Activated T-cell treated with anti-CD3 and anti-CD28 coated beads, Interleukin-2, amount 50 U/mL, for 1 hour (primary cell): ENCODE results near the gene STX7.

Source experiments
- DNase-seq: peaks from one replicate; pipeline ENCODE4 v3.0.0-alpha.2; 2020

The STX7 gene

DNA sequence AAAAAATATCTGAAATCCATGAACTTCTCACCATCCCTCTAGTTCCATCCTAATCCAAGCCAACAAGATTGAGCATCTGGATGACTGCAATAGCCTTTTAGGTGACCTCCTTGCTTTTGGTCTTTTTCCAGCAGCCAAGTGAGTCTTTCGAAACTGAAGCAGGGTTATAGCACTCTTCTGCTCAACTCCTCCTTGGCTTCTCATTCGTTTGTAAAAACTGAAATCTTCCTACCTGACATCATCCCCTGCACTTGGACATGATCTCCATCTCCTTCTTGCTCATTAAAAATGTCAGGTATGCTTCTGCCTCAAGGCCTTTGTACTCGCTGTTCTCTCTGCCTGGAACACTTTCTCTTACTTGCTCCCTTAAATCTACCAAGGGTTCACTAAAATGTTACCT lies 46.0 kb downstream of the STX7 start:
- DNase-seq, result no peak

DNA sequence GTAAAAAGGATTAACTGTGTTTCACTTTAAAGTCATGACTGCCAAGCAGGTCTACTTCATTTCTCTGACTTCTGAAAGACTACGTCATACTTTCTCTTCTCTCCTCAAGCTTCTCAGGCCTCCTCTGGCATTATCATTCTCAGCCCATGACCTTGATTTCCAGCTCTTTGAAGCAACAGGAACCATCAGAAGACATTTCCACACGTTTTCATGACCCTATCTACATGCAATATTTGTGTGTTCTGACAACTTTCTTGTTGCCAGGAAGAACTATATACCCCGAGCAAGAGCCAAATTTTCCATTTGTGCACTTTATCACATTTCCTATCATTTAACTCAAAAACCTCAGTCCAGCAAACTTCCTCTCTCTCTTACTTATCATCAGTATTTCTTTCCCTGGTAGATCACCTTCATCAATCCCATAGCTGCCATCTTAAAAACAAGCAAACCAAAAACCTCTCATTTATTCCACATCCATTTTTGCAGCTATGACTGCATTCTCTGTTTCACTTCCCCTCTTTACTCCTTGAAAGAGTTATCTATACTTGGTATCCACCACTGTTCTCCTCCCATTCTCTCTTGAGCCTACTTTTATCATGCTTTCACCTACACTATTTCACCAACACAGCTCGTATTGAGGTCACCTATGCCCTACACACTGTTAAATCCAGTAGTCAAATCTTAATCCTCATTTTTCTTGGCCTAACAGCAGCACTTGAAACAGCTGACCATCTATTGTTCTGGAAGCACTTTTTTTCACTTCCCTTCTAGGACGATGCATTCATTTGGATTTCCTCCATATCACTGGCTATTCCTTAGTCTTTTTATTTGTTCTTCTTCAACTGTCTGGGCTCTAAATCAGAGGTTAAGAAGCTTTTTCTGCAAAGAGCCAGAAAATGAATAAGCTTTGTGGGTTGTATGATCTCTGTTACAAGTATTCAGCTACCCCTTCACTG lies 47.1 kb downstream of the STX7 start:
- DNase-seq, result no peak

- no peak for DNase-seq
Observed at GRCh38 chr6:132464538-132465256, 48.2 kb downstream of the STX7 start.

DNA sequence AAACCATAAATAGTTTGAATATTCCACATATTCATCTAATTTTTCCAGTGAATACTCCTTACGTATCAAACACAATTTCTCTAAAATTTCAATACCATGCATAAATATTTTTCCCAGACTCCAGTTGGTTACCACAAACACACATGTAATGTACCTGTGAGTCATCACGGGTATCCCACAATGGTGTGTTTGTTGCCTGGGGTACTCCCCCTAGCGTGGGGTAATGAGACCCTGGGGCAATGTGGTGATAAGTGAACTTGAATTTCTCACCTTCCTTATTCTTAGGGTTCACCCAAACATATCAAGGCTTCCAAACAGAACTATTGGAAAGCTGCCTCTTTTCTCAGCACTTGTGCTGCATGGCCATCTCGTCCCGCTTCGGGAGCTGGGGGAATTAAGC lies 51.0 kb downstream of the STX7 start:
- no peak for DNase-seq

DNA sequence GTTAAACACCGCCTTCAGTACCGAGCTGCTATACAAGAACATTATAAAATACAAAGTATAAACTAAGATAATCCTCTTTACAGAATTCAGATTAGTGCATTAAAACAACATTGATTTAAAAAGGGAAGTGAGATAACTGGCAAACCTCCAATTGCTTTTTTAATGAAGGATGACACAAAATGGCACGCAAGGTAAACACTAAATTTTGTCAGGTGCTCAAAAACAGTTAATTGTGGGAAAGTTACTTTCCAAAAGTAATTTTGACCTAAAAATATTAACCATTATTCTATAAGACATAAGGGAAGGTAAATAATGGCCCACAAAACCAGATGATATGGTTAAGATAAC lies 53.3 kb downstream of the STX7 start:
- DNase-seq, result no peak

DNA sequence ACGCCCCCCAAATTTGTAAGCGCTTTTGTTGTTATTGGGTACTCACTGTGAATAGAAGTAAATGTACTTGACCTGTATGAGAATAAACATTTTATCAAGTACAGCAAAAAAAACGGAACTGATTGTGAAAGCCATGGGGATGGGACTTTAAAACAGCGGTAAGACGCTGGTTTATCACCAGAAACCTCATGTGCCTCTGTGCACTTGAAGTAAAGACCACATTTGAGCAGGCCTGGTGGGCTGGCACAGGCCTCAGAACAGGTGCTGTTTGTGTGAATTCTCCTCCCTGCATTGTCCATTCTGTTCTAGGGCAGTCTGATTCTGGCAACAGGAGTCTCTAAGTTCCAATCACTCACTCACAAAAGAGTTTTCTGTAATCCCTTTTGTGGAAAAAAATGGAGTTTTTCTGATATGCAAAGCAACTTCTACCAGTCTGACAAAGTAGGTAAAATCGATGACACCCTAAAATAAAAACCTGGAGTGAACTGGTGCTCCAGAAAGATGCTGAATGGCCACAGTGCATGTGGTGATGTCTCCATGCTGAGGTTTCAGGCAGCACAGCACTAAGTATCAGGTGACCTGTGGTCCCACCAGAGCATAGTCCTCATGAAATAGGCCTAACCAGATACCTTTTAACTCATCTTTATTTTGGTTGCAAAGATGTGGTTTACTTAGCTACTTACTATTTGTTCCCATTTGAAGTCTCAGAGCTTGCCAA lies 53.9 kb downstream of the STX7 start:
- no peak for DNase-seq

DNA sequence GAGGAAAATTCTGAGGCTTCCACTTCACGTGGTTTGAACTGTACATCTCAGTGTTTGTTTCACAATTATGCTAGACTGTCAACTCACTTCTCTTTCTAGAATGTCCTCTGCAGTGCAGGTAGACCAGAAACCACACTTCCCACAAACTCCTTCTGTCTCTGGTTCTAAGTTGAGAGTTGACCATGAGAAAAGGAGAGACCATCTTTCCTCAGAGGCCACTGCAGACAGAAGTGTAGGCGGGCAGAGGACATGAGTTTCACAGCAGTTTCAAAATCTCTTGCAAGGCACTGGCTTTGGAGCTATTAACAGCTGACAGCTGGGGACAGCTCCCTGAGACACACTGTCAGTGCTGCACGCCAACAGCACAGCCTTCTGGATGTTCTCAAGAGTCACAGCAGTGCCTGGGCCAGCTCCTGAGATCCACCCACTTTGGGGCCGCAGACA lies 56.2 kb downstream of the STX7 start:
- no peak for DNase-seq

GRCh38 chr6:132446855-132447241 lies 66.1 kb downstream of the STX7 start:
- no peak for DNase-seq

DNA sequence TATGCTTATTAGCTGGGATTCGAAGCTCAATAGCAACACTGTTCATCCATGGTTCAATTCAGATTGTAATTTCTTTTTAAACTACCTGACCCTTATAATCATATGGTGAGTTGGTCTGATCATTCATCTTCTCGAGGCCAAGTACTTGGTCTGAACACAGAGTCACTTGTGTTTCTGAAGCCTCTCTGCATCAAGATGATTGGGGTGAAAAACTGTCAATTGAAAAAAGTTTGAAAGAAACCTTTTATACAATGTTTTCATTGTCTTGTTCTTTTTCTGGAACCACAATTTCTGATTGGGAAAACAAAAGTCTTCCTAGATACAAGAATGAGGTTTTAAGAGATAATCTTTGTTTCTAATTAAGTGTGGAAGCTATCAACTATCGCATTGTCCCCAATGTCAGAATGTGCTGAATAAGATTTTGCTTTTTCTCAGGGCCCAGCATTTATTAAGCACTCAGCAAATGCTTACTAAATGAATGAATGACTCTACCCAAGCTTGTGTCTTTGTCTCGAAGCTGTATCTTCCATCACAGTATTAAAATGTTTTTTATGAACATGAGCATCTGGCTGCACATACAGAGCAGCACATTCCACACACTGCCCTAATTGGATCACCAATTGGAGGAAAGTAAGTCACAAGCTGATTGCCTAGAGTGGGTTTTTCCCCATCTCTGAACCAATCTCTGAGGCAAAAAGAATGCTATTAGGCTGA lies 66.6 kb downstream of the STX7 start:
- no peak for DNase-seq

- no peak for DNase-seq
Observed at GRCh38 chr6:132445201-132445951, 67.5 kb downstream of the STX7 start.

GRCh38 chr6:132443206-132443605 lies 69.7 kb downstream of the STX7 start:
- DNase-seq, result no peak

DNA sequence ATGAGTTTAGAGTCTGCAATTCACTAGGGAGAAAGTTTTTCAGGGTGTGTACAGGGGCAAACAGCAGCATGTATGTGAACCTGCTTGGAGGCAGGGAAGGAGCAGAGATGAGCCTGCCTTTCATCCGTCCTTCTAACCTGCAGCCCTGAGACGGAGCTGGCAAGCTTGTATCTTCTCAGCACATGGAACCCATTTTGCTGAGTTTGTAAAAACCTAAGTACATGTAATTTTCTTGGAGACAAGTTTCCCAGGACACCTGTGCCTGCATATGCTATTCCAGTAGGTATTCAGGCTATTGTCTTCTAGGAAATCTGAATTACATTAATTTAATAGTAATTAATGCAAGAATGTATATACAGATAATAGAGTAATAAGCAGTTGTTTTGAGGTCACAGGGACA lies 82.8 kb downstream of the STX7 start:
- no peak for DNase-seq

- no peak for DNase-seq
Observed at GRCh38 chr6:132425176-132425575, 87.7 kb downstream of the STX7 start.

GRCh38 chr6:132423839-132424238 lies 89.1 kb downstream of the STX7 start:
- no peak for DNase-seq

DNA sequence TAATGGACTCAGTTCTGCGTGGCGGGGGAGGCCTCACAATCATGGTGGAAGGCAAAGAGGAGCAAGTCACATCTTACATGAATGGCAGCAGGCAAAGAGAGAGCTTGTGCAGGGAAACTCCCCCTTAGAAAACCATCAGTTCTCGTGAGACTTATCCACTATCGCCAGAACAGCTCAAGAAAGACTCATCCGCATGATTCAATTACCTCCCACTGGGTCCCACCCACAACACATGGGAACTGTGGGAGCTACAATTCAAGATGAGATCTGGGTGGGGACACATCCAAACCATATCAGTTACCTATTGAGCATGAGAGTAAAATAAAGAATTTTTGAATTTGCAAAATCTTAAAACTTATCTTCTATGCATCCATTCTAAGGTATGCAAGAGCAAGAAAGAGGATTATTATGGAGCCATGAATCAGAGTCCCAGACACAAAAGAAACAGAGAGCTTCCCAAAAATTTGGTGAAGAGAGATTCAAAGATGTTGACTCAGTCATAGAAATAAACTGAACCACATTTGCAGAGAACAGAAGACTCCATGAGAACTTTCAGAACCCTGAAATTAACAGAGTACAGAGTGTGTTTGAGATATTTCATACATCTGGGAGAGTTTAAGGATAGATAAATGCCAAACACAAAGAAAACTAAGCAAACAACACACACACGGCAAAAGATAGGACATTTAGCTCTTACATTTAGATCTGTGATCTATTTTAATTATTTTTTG lies 94.5 kb downstream of the STX7 start:
- DNase-seq, result no peak

GRCh38 chr6:132414761-132415160 lies 98.2 kb downstream of the STX7 start:
- DNase-seq, result no peak

- no peak for DNase-seq
Observed at GRCh38 chr6:132414322-132414721, 98.6 kb downstream of the STX7 start.

DNA sequence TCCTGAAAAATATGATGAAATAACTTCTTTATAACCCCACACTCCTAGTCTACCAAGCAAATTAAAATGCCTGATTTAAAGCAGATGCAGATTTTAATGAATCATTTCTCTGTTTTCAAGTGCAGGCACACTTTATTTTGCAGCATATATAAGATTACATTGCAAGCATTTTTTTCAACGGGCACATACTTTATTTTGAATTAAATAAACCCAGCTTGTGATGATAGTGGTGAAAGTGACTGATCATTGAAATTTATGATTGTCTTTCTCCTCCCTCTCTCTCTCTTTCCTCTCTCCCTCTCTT lies 99.5 kb downstream of the STX7 start:
- DNase-seq, result no peak

GRCh38 chr6:132412656-132413498 lies 100.0 kb downstream of the STX7 start:
- no peak for DNase-seq

DNA sequence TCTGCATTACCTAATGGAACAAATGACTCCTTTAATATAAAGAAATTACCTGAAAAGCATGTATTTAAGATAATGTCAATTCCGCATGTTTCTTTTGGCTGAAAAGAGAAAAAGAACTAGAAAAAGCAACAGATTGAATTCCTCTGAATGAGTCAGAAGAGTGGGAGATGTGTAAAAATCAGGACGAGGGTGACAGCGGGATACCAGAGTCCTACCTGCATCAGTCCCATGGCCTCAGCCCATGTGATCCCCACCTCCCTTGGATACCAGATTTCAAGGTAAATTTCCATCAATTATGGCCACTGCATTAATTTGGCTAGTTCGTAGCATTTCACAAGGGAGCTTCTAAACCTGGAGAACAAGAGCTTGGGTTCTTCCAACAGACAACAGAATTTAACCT lies 101.6 kb downstream of the STX7 start:
- no peak for DNase-seq

DNA sequence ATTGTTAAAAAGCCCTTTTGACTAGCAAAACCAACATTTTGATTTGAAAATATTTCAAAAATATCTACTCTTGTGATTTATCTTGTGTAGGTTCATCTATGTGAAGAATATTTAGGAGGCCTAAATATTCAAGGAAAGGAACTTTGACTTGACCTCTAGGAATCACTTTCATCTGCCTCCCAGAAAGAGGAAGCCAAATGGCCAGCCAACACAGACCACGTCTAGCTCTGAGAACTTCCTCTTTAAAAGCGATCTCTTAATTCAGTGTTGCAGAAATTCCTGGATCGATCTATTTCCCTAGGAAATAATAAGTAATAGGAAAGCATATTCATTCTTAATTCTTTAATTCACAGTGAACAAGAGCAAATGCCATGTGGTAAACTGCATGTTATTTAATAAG lies 102.1 kb downstream of the STX7 start:
- no peak for DNase-seq
